Measurements from ENCODE around the gene CHAF1A. TPM values are rescaled to one million over a fixed set of nuclear protein-coding genes. Genes with fewer than 3 reads are reported as not detected.

Gene CHAF1A
- total RNA-seq, 1 experiment from 2014 or later = 55.8 TPM

- peak; percentile 78 for DNase-seq (ENCODE audit: low read depth)
These were observed 22.8 kb upstream of the CHAF1A start for GRCh38 chr19:4379383-4380253.

GRCh38 chr19:4380254-4380727 is 22.1 kb upstream of the CHAF1A start:
- DNase-seq (ENCODE audit: low read depth) = peak; percentile 8

- DNase-seq (ENCODE audit: low read depth) = no peak
These were observed 17.0 kb upstream of the CHAF1A start for GRCh38 chr19:4385291-4386040.

- no peak for DNase-seq (ENCODE audit: low read depth)
These were observed 16.2 kb upstream of the CHAF1A start for GRCh38 chr19:4386041-4386782.

- DNase-seq (ENCODE audit: low read depth) = no peak
These were observed 13.9 kb upstream of the CHAF1A start for GRCh38 chr19:4388337-4389063.

- no peak for DNase-seq (ENCODE audit: low read depth)
These were observed 13.4 kb upstream of the CHAF1A start for GRCh38 chr19:4389064-4389375.

GRCh38 chr19:4389511-4390016 is 12.9 kb upstream of the CHAF1A start:
- DNase-seq (ENCODE audit: low read depth) = no peak

GRCh38 chr19:4390017-4390566 is 12.3 kb upstream of the CHAF1A start:
- no peak for DNase-seq (ENCODE audit: low read depth)

GRCh38 chr19:4390567-4391305 is 11.7 kb upstream of the CHAF1A start:
- no peak for DNase-seq (ENCODE audit: low read depth)

GRCh38 chr19:4391306-4391693 is 11.1 kb upstream of the CHAF1A start:
- no peak for DNase-seq (ENCODE audit: low read depth)

- no peak for DNase-seq (ENCODE audit: low read depth)
These were observed 10.5 kb upstream of the CHAF1A start for GRCh38 chr19:4391701-4392483.

- DNase-seq (ENCODE audit: low read depth) = no peak
These were observed 8.4 kb upstream of the CHAF1A start for GRCh38 chr19:4393947-4394590.

- DNase-seq (ENCODE audit: low read depth) = no peak
These were observed 5.3 kb upstream of the CHAF1A start for GRCh38 chr19:4396949-4397783.

GRCh38 chr19:4399812-4400134 is 2.7 kb upstream of the CHAF1A start:
- peak; percentile 35 for DNase-seq (ENCODE audit: low read depth)

GRCh38 chr19:4400135-4400936 is 2.1 kb upstream of the CHAF1A start, which contains the start of gene SH3GL1:
Gene SH3GL1, minus strand, starts transcription at chr19:4400547. Its CDS starts 179 bp downstream, at chr19:4400368.
- peak; percentile 93 for DNase-seq (ENCODE audit: low read depth)

- DNase-seq (ENCODE audit: low read depth) = no peak
These were observed 670 bp upstream of the CHAF1A start for GRCh38 chr19:4401769-4402170.
